ENCODE data around the gene TMEM120B.

GRCh38 chr12:121748218-121748570 is 35.6 kb downstream of the TMEM120B start:
- TF ChIP-seq CTCF (IDR thresholded peaks at IDR 0.05; ENCODE audit: poor library complexity, severe bottlenecking) (no peak), EZH2 (IDR thresholded peaks at IDR 0.05; ENCODE audit: borderline replicate concordance, insufficient read depth, low read length, poor library complexity, severe bottlenecking) (no peak), POLR2AphosphoS5 (IDR thresholded peaks at IDR 0.05) (no peak), EP300 (conservative IDR thresholded peaks at IDR 0.05; ENCODE audit: poor library complexity, severe bottlenecking) (no peak), REST (IDR thresholded peaks at IDR 0.05; ENCODE audit: borderline replicate concordance) (no peak), TAF1 (IDR thresholded peaks at IDR 0.05; ENCODE audit: low read depth) (no peak), RAD21 (conservative IDR thresholded peaks at IDR 0.05) (no peak), MXI1 (conservative IDR thresholded peaks at IDR 0.05; ENCODE audit: poor library complexity, severe bottlenecking) (no peak), SMC3 (conservative IDR thresholded peaks at IDR 0.05; ENCODE audit: poor library complexity) (no peak)
